Loucy (cell line): Measurements from ENCODE around the gene PPP1R15B.

ENCODE experiments used
- EZH2phosphoT487 ChIP-seq: fragments of 200-600 bp; IDR thresholded peaks from 2 replicates; pipeline ENCODE4 v1.6.1; 2018; ENCODE audit warnings: antibody characterized with exemption, mild to moderate bottlenecking, moderate library complexity, borderline replicate concordance
- TF ChIP-seq, protein P1 (sequence below): fragments of 200-600 bp; sonication (generic); conservative IDR thresholded peaks from 2 replicates; pipeline ENCODE4 v1.5.1; 2014; ENCODE audit warnings: mild to moderate bottlenecking, antibody characterized with exemption, low read length

- TF ChIP-seq, protein P1, sequence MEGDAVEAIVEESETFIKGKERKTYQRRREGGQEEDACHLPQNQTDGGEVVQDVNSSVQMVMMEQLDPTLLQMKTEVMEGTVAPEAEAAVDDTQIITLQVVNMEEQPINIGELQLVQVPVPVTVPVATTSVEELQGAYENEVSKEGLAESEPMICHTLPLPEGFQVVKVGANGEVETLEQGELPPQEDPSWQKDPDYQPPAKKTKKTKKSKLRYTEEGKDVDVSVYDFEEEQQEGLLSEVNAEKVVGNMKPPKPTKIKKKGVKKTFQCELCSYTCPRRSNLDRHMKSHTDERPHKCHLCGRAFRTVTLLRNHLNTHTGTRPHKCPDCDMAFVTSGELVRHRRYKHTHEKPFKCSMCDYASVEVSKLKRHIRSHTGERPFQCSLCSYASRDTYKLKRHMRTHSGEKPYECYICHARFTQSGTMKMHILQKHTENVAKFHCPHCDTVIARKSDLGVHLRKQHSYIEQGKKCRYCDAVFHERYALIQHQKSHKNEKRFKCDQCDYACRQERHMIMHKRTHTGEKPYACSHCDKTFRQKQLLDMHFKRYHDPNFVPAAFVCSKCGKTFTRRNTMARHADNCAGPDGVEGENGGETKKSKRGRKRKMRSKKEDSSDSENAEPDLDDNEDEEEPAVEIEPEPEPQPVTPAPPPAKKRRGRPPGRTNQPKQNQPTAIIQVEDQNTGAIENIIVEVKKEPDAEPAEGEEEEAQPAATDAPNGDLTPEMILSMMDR = no peak
- no peak for TF ChIP-seq EZH2phosphoT487
Observed at GRCh38 chr1:204447190-204447589, 35.6 kb upstream of the PPP1R15B start.
